Fibroblast of lung (primary cell): ENCODE measurements around the gene MSN. TPM values are rescaled to one million over a fixed set of nuclear protein-coding genes. Genes with fewer than 3 reads are reported as not detected.

Experiments used
- DNase-seq, 2 donors: peaks; one replicate each; pipeline versions ENCODE4 v3.0.0 to v3.0.0-alpha.2; 2010; ENCODE audit warnings: low read depth in 2 of 2
- H2AFZ ChIP-seq: 2 replicates; pipeline ENCODE4 v1.5.1; 2012; ENCODE audit warnings: low read length, control low read depth, inconsistent platforms
- H3K27ac ChIP-seq: 2 replicates; pipeline ENCODE4 v1.5.1; 2011; ENCODE audit warnings: low read length, control low read depth; ENCODE audit not compliant: insufficient read depth
- H3K27me3 ChIP-seq: 2 replicates; pipeline ENCODE4 v1.5.1; 2011; ENCODE audit warnings: mild to moderate bottlenecking, low read length; ENCODE audit not compliant: control insufficient read depth, insufficient read depth
- H3K36me3 ChIP-seq: 2 replicates; pipeline ENCODE4 v1.5.1; 2011; ENCODE audit warnings: low read length; ENCODE audit not compliant: control insufficient read depth, insufficient read depth
- H3K4me1 ChIP-seq: 2 replicates; pipeline ENCODE4 v1.5.1; 2011; ENCODE audit warnings: low read length; ENCODE audit not compliant: control insufficient read depth, insufficient read depth; ENCODE audit errors: extremely low read depth
- H3K4me2 ChIP-seq: 2 replicates; pipeline ENCODE4 v1.5.1; 2011; ENCODE audit warnings: low read length, control low read depth; ENCODE audit not compliant: insufficient read depth; ENCODE audit errors: extremely low read depth
- H3K4me3 ChIP-seq, 4 experiments: fragments of 200-600 bp in 1 of 4; sonication (generic) in 1 of 4; replicated peaks in 1 of 4; 2 replicates each; pipeline ENCODE4 v1.5.1; 2011 to 2016; ENCODE audit warnings: low read length in 4 of 4, low read depth in 3 of 4, mild to moderate bottlenecking in 3 of 4, control low read depth in 2 of 4, inconsistent platforms in 1 of 4, mixed read lengths in 1 of 4; ENCODE audit not compliant: insufficient read depth in 1 of 4; ENCODE audit errors: control extremely low read depth in 1 of 4
- H3K79me2 ChIP-seq: 2 replicates; pipeline ENCODE4 v1.5.1; 2012; ENCODE audit warnings: mild to moderate bottlenecking, low read length, inconsistent platforms; ENCODE audit not compliant: control insufficient read depth, insufficient read depth
- H3K9ac ChIP-seq: 2 replicates; pipeline ENCODE4 v1.5.1; 2011; ENCODE audit warnings: mild to moderate bottlenecking, low read length, control low read depth; ENCODE audit not compliant: insufficient read depth
- H3K9me3 ChIP-seq: 2 replicates; pipeline ENCODE4 v1.5.1; 2012; ENCODE audit warnings: low read depth, low read length; ENCODE audit not compliant: control insufficient read depth, insufficient read depth
- H4K20me1 ChIP-seq: 2 replicates; pipeline ENCODE4 v1.5.1; 2011; ENCODE audit warnings: low read length; ENCODE audit not compliant: control insufficient read depth, insufficient read depth; ENCODE audit errors: extremely low read depth
- EZH2 ChIP-seq: IDR thresholded peaks from 2 replicates; pipeline ENCODE4 v1.5.1; 2012; ENCODE audit warnings: low read length, control low read depth, mild to moderate bottlenecking; ENCODE audit errors: missing control alignments
- polyA plus RNA-seq, 2 donors: library from polyadenylated mRNA; depleted of rRNA in 1 of 2; stranded (reverse) in 1 of 2; unstranded in 1 of 2; fragments of >200 nt; gene quantifications; 2 replicates each; pipeline ENCODE4 v1.2.1, GENCODE V29; 2011 to 2012; ENCODE audit warnings: missing spikeins in 1 of 2
- total RNA-seq: library from RNA; depleted of rRNA; stranded (reverse); fragments of >200 nt; gene quantifications from 2 replicates; pipeline ENCODE4 v1.2.1, GENCODE V29; 2014
- TF ChIP-seq, protein P1 (sequence below), 2 donors: IDR thresholded peaks in 1 of 2; conservative IDR thresholded peaks in 1 of 2; 1 replicate in 1 of 2; 2 replicates in 1 of 2; pipeline ENCODE4 v1.5.1; 2011 to 2012; ENCODE audit warnings: low read length in 2 of 2, control low read depth in 1 of 2, inconsistent platforms in 1 of 2, low read depth in 1 of 2, mild to moderate bottlenecking in 1 of 2

The MSN gene
- total and polyA plus RNA-seq, 2 donors (not counting 1 experiment from before 2014, with no cell fraction given), result 148 to 488 TPM

DNA sequence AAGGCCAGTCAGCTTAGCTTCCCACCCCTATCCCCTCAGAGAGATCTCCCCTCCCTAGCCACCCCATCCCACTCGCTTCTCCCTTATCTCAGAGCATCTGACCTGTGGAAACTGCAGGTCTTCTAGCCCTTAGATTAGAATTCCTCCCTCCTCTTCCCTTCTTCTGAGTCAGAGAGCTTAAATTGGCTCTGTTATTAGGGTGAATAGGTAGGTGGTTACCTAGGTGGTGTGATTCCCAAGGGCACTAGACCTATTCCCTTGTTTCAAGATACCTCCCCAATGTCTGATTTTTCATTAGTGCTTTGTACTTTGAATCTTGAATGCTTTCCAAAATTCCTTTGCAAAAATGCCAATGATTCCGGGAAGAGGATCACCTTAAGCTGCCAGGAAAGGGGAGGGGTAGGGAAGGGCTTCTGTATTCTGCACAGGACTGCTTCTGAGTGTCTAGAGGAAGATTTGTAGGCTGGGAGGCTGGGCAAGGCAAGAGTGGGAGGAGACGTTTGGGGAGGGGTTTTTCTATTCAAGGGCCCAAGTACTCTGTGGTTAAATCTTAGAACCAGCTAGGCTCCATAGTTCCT lies 24.5 kb upstream of the MSN start:
- H3K4me3 ChIP-seq, result no peak overlapping the region
- H3K27me3 ChIP-seq, result no peaks in the 10 kb centered on the region
- no peaks in the 10 kb centered on the region for H3K36me3 ChIP-seq
- H3K9ac ChIP-seq, result no peak overlapping the region
- TF ChIP-seq, protein P1, sequence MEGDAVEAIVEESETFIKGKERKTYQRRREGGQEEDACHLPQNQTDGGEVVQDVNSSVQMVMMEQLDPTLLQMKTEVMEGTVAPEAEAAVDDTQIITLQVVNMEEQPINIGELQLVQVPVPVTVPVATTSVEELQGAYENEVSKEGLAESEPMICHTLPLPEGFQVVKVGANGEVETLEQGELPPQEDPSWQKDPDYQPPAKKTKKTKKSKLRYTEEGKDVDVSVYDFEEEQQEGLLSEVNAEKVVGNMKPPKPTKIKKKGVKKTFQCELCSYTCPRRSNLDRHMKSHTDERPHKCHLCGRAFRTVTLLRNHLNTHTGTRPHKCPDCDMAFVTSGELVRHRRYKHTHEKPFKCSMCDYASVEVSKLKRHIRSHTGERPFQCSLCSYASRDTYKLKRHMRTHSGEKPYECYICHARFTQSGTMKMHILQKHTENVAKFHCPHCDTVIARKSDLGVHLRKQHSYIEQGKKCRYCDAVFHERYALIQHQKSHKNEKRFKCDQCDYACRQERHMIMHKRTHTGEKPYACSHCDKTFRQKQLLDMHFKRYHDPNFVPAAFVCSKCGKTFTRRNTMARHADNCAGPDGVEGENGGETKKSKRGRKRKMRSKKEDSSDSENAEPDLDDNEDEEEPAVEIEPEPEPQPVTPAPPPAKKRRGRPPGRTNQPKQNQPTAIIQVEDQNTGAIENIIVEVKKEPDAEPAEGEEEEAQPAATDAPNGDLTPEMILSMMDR (conservative IDR thresholded peaks at IDR 0.05 in 1 of 2, IDR thresholded peaks at IDR 0.05 in 1 of 2; ENCODE audit: low read depth in 1 of 2, low read length in 2 of 2), result no peak
- TF ChIP-seq EZH2, result no peak
- H4K20me1 ChIP-seq, result no peaks in the 10 kb centered on the region
- H3K9me3 ChIP-seq, result no peaks in the 10 kb centered on the region
- H3K4me2 ChIP-seq, result no peak overlapping the region
- peak in 1 of 2 donors; percentile 63 for DNase-seq
- no peak overlapping the region for H3K27ac ChIP-seq
- no peak overlapping the region for H2AFZ ChIP-seq
- H3K4me1 ChIP-seq, result no peaks in the 10 kb centered on the region
- H3K79me2 ChIP-seq, result no peaks in the 10 kb centered on the region

DNA sequence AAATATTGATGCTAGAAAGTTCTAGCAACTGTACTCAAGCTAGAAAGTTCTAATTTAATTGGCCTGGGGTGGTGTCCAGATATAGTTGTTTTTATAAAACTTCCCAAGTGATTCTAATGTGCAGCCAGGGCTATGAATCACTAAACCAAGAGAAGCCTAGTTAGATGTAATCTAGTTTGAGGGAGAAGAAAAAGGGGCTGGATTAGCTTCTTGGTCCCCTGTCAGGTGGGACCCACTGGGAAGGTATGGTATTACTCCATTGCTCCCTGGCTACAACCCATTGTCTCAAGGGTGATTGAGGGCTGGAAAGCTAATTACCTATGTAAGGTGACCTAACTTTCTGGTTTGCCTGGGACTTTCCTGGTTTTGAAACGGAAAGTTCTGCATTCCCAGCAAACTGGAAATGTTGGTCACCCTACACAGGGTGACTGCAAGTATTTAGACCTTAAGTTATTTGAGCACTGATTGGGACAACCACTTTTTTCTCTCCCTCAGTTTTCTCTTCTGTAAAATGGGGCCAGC lies 23.9 kb upstream of the MSN start:
- no peak overlapping the region for H3K4me3 ChIP-seq
- H3K4me2 ChIP-seq, result peak overlapping the region; percentile 15
- no peak overlapping the region for H3K9ac ChIP-seq
- no peaks in the 10 kb centered on the region for H3K36me3 ChIP-seq
- no peaks in the 10 kb centered on the region for H3K4me1 ChIP-seq
- no peaks in the 10 kb centered on the region for H3K79me2 ChIP-seq
- TF ChIP-seq, protein P1 (conservative IDR thresholded peaks at IDR 0.05 in 1 of 2, IDR thresholded peaks at IDR 0.05 in 1 of 2; ENCODE audit: low read depth in 1 of 2, low read length in 2 of 2), result no peak
- TF ChIP-seq EZH2, result no peak
- H3K27ac ChIP-seq, result no peak overlapping the region
- no peaks in the 10 kb centered on the region for H4K20me1 ChIP-seq
- H3K9me3 ChIP-seq, result no peaks in the 10 kb centered on the region
- no peak overlapping the region for H2AFZ ChIP-seq
- DNase-seq, result peak; percentile 16 to 55
- H3K27me3 ChIP-seq, result no peaks in the 10 kb centered on the region

DNA sequence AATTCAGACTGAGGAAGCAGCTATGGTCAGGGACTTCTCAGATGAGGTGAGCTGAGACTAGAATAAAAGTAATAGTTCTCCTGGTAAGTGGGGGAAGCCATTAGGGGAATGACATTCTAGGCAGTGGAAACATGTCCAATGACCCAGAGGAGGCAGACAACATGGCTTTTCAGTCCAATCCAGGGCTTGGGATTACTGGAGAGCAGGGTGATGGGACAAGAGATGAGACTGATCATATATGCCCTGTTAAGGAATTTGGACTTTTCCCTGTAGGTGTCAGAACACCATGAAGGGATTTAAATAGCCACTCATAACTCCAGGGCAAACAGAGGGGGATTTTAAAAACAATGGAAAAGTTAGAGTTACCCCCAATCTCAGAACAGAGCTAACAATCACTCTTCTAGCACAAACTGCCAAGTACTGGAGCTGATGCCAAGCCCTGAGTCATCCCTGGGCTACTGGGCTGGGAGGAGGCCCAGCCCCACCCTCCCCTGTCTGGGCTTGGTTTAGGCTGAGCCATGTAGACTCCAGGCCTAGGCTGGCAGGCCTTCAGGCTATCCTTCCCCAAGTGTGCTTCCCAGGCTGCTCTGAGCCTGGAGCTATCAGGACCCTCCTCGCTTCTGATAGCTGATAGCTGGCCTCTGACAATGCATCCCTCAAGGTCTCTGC lies 22.7 kb upstream of the MSN start:
- Histone ChIP-seq H3K9me3 (no peaks in the 10 kb centered on the region), H4K20me1 (no peaks in the 10 kb centered on the region), H3K27me3 (no peaks in the 10 kb centered on the region), H2AFZ (no peak overlapping the region), H3K4me1 (no peaks in the 10 kb centered on the region), H3K4me2 (no peak overlapping the region), H3K27ac (no peak overlapping the region), H3K9ac (no peak overlapping the region), H3K4me3 (no peak overlapping the region), H3K36me3 (no peaks in the 10 kb centered on the region), H3K79me2 (no peaks in the 10 kb centered on the region)
- DNase-seq, result peak; percentile 85 to 87
- no peak for TF ChIP-seq EZH2
- TF ChIP-seq, protein P1 (conservative IDR thresholded peaks at IDR 0.05 in 1 of 2, IDR thresholded peaks at IDR 0.05 in 1 of 2; ENCODE audit: low read depth in 1 of 2, low read length in 2 of 2), result no peak
